Left forelimb (tissue), 1 donor: ENCODE data around the gene TLE1.

Source experiments
- DNase-seq: peaks from one replicate; pipeline ENCODE4 v3.0.0-alpha.2; 2018; ENCODE audit warnings: low spot score

TLE1 gene

GRCh38 chr9:81686614-81687520 is 2.5 kb downstream of the TLE1 start:
- peak; percentile 88 for DNase-seq

GRCh38 chr9:81685763-81686613 is 3.4 kb downstream of the TLE1 start:
- DNase-seq: no peak

GRCh38 chr9:81684635-81685034 is 4.7 kb downstream of the TLE1 start:
- no peak for DNase-seq

- DNase-seq: no peak
Observed at GRCh38 chr9:81683704-81684103, 5.6 kb downstream of the TLE1 start.

- DNase-seq: no peak
Observed at GRCh38 chr9:81683238-81683637, 6.1 kb downstream of the TLE1 start.

GRCh38 chr9:81682797-81683196 is 6.5 kb downstream of the TLE1 start:
- DNase-seq: no peak

GRCh38 chr9:81682177-81682576 is 7.2 kb downstream of the TLE1 start:
- DNase-seq: no peak

GRCh38 chr9:81680506-81680905 is 8.8 kb downstream of the TLE1 start:
- no peak for DNase-seq

- no peak for DNase-seq
Observed at GRCh38 chr9:81680006-81680405, 9.3 kb downstream of the TLE1 start.

- no peak for DNase-seq
Observed at GRCh38 chr9:81678088-81678487, 11.3 kb downstream of the TLE1 start.

GRCh38 chr9:81676395-81676794 is 13.0 kb downstream of the TLE1 start:
- no peak for DNase-seq

- DNase-seq: no peak
Observed at GRCh38 chr9:81673310-81673709, 16.0 kb downstream of the TLE1 start.

- DNase-seq: peak; percentile 89
Observed at GRCh38 chr9:81671880-81672280, 17.5 kb downstream of the TLE1 start.

GRCh38 chr9:81669866-81670265 is 19.5 kb downstream of the TLE1 start:
- DNase-seq: no peak

- no peak for DNase-seq
Observed at GRCh38 chr9:81669041-81669651, 20.2 kb downstream of the TLE1 start.

- DNase-seq: no peak
Observed at GRCh38 chr9:81666123-81666522, 23.2 kb downstream of the TLE1 start.

GRCh38 chr9:81665322-81665871 is 23.9 kb downstream of the TLE1 start:
- no peak for DNase-seq

GRCh38 chr9:81664638-81665222 is 24.6 kb downstream of the TLE1 start:
- no peak for DNase-seq

GRCh38 chr9:81661339-81661738 is 28.0 kb downstream of the TLE1 start:
- DNase-seq: no peak

- DNase-seq: no peak
Observed at GRCh38 chr9:81656871-81657337, 32.4 kb downstream of the TLE1 start.

GRCh38 chr9:81656004-81656403 is 33.3 kb downstream of the TLE1 start:
- DNase-seq: no peak

- no peak for DNase-seq
Observed at GRCh38 chr9:81653240-81653639, 36.1 kb downstream of the TLE1 start.
